Loucy (cell line): ENCODE results near the gene UCP3.

Experiments
- CTCF ChIP-seq: fragments of 200-600 bp; sonication (generic); conservative IDR thresholded peaks from 2 replicates; pipeline ENCODE4 v1.5.1; 2014; ENCODE audit warnings: mild to moderate bottlenecking, antibody characterized with exemption, low read length
- EZH2phosphoT487 ChIP-seq: fragments of 200-600 bp; IDR thresholded peaks from 2 replicates; pipeline ENCODE4 v1.6.1; 2018; ENCODE audit warnings: antibody characterized with exemption, mild to moderate bottlenecking, moderate library complexity, borderline replicate concordance

- no peak for TF ChIP-seq CTCF
- no peak for TF ChIP-seq EZH2phosphoT487
Measured at GRCh38 chr11:73995731-73996130, 13.2 kb downstream of the UCP3 start.
